Putamen (tissue), 1 donor: Measurements from ENCODE around the gene TMPRSS3.
A peak's percentile ranks its signal among the peaks of the same experiment; 100 is the strongest.
"Not testable (repeated sequence)": the region's sequence is repeated elsewhere in the genome, so short reads cannot be mapped to it uniquely, and the experiment has no call there.

ENCODE experiments used
- DNase-seq: peaks from one replicate; pipeline ENCODE4 v3.0.0-alpha.2; 2016; ENCODE audit warnings: low spot score

TMPRSS3 gene

DNA sequence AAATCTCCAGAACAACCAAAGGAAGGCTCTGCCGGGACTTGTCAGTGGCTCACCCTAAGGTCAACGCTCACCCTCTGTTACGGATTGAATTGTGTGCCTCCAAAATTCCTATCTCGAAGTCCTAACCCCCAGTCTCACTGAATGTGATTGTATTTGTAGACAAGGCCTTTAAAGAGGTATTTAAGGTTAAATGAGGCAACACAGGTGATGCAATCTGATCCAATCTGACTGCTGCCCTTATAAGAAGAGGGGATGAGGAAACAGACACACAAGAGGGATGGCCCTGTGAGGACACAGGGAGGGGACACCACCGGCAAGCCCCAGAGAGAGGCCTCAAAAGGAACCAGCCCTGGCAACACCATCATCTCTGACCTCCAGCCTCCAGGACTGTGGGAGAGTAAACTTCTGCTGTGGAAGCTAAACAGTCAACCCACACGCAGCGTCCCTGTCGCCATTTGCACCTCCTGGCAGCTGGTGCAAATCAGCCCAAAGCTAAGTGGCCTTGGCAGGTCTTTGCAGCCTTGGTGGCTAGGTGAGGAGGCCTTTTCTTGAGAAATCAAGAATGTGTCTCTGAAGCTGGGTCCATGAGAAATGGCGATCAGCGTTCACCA is 32.1 kb upstream of the TMPRSS3 start:
- DNase-seq = no peak

DNA sequence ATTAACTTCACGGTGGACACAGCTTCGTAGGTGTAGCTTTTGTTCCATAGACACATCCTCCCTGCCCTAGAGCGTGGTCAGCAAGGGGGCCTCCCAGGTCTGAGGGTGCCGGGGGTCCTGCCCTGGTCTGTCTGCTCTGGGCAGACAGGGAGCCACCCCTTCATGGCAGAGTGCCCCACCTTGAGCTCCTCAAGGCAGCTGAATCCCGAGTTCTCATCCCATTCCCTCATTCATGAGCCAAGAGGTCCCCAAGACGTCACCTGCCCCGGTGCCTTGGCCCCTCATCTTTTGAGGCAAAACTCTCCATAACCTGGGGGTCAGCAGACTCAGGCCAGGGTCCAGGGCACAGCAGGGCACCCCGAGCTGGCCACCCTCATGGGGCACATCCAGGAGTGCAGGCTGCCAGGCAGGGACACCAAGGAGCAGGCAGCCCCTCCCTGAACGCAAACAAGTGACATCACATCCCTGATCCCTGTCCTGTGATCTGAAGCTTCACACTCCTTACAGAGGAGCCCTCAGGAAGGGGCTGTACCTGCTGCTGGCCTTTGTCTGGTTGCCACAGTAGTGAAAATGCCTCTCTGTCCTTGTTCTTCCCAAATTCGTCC is 31.1 kb upstream of the TMPRSS3 start:
- no peak for DNase-seq

DNA sequence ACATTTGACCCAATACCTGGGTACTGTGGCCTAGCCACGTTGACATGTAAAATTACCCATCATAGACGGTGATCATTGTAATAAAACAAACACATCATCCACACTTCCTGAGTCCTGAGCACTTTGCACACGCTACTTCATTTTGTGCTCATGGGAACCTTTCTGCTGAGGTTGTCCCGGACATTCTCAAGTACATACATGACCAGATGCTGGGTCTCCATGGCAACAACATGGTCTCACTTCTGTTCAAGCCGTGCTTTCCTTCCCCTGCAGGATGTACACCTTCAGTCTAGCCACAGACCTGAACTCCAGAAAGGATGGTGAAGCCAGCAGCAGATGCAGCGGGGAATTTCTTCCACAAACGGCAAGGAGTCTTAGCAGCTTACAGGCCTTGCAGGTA is 30.6 kb upstream of the TMPRSS3 start:
- DNase-seq = no peak

DNA sequence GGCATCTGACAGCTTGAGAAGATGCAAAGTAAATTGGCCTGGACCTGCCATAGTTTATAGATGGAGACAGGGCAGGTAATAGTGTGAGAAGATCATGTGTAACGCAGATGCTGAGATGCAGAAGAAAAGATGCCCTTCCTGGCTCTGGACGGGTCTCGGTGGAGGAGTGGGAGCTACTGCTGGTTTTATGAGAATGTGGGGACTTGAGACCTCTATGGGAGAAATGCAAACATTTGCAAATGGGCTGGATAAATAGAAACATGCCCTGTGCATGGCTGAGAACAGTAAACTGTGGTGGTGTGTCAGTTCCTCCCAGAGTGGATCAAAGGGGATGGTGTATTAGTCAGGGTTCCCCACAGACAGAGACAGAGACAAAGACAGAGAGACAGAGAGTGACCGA is 29.7 kb upstream of the TMPRSS3 start:
- no peak for DNase-seq

DNA sequence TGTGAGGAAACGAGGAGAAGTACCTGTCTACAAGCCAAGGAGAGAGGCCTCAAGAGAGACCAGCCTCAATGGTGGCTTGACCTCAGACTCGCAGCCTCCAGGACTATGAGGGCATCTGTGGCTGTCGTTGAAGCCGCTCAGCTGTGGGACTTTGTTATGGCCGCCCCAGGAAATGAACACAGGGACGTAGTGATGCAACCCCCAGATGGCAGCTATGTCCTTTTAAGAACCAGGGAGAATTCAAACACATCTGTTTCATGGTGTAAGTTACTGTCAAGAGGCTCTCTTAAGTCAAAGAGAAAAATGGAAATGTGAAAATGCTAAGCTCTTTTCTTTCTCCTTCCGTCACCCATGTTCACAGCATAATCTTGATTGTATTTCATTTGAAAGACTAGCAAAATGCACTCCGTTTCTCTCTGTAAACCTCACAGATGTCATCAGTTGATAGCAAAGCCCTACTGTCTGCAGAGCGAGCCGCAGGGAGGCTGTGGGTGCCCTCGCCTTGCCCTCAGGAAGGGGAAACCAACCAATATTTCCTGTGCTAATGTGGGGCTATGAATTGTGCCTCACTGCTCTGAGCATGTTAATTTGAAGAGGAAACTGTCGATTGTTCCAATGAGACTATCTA is 29.2 kb upstream of the TMPRSS3 start:
- no peak for DNase-seq

DNA sequence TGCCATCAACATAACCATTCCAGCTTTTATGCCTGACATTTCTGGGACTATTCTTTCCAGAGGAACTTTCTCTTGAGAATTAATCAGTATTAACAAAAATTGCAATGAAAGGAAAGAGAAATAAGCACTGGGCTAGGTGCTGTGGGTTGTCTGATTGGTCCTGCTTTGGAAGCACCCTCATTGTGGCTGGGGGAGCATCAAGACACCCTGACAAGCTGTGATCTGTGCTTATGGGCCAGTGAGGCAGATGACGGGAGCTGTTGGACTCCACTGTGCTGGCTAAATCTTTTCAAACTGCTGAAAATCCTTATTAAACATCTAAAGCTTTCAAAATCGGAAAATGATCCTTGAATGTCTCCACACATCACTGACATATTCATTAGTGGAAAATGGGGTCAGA is 27.8 kb upstream of the TMPRSS3 start:
- no peak for DNase-seq

DNA sequence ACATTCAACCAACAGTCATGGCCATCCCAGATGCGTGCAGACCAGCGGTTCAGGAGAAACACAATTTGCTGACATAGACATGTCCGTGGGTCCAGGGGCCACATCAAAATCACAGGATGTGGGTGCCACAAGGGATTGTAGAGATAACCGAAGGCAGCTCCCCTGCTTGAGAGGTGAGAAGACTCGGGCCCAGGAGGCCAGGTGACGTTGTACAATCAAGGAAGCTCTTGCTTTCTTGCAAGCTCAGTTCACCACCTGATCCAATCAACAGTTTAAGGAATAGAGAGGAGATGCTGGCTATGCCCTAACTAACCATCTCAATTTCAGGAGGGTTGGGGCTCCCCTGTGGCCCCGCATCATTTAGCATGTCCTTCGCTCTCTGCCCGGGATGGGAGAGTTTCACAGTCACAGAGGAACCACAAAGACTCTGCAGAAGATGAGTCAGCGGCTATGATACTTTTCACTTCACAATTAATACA is 27.4 kb upstream of the TMPRSS3 start:
- no peak for DNase-seq

DNA sequence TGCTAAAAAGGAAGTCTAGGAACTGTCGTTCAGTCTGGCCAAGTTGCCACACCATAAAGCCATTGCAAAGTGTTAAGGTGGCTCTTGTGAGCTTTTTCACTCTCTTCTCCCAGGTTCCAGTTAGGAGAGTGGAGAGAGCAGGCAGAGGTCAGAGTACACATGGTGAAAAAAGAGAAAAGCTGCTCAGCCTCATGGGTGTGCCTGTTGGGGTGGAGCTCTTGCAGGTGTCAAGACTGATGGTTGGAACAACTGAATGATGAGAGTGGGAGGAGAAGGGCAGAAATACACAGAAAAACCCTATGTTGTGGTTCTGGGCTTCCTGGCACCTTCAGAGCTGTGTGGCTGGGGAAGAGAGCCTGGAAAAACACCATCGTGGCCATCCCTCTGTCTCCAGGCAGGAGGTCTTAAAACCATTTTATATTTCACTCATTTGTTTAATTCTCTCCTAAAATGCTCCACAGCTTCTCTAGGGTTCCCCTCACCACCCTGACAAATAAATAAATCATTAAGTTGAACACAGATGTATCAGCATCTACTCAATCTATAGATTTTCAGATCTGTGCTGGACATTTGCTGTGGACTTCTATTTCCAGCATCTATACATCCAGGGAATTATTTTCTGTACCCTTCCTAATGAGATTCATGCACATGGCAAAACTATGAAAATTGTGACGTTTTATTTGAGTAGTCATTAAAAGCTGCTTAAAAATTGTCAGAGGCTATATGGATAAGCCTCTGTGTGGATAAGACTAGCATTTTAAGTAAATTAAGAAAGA is 25.4 kb upstream of the TMPRSS3 start:
- DNase-seq = no peak

DNA sequence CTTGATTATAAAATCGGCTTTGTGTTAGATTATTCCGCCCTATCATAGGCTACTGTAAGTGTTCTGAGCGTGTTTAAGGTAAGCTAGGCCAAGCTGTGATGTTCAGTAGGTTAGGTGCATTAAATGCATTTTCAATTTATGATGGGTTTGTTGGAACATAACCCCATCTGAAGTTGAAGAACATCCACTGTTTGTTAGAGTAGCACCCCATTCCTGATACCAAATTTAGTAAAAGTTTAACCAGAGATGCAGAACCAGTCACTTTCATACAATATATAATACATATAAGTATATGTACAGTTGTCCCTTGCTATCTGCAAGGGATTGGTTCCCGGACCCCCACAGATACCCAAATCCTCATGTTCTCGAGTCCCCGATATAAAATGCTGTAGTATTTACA is 24.0 kb upstream of the TMPRSS3 start:
- DNase-seq = no peak

DNA sequence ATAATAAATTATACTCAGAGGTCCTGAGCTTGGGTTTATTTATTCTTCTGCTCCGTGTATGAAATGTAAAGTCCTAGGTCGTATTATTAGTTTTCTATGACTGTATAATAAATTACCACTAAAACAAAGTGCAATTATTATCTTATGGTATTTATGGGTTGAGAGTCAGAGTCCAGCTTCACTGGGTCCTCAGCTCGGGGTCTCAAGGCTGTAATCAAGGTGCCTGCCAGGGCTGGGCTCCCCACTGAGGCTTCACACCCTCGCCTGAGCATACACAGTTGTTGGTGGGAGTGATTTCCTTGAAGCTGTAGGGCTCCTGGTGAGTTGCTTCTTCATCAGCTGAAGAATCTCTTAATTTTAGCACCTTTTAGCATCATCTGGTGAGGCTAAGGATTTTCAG is 23.0 kb upstream of the TMPRSS3 start:
- DNase-seq = no peak

DNA sequence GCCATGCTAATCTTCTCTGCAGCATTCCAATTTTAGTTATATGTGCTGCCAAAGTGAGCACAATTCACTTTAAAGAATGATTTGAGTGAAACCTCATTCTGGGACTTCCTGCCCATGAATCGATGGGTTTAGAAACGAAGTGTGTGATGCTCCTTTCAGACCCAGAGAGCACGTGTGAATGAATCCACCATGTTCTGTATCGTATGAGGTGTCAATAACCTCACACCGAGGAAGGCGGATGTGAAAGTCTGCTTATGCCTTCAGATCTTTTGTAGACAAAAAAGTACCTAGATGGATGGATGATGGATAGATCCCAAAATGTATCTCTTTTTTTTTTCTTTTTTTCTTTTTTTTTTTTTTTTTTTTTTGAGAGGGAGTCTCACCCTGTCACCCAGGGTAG is 21.7 kb upstream of the TMPRSS3 start:
- no peak for DNase-seq

DNA sequence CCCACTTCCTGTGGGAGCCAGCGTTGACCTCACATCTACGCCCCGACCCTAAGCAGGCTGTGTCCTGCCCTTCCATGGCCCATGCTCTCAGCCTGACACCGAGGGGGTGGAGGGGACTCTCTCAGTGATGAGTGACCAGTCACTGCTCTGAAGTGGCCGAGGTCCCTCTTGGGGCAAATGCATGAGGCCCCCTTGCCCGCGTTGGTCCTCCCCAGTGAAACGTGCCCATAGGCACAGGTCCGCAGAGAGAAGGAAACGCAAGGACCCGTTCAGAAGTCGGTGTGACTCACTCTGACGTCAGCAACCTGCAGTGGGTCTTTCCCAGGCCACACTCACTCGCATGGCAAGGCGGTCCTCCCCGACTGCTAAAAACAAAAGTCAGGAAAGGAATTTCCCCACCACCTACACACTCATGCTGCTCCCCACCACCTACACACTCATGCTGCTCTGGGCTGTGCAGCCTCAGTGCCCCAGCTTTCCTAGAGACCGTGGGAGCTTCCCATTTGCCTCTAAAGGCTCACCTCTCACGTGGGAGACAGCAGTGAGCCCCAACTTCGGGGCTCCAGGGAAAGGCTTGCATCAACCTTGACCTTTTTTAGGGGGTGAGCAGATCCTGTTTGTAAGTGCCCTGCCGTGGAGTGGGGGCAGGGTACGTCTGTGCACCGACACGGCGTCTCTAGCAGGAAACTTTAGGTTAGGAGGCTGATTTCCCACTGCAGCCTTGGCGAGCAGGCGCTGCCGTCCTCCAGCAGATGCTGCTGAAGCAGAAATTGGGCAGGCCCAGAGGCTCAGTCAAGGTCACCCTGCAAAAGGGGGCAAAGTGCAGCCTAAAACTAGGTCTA is 19.3 kb upstream of the TMPRSS3 start:
- peak; percentile 39 for DNase-seq

DNA sequence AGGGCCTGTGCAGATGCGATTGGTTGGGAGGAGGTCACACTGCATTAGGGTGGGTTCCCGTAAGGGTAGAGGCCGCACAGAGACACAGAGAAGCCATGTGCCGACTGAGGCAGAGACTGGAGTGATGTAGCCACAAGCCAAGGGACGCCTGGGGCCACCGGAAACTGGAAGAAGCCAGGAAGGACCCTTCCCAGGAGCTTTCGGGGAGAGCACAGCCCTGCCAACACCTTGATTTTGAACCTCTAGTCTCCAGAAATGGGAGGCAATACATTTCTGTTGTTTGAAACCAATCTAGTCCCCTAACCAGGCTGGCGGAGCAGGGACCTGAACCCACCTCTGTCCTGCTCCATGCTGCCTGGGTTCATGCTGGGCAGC is 18.7 kb upstream of the TMPRSS3 start:
- no peak for DNase-seq

DNA sequence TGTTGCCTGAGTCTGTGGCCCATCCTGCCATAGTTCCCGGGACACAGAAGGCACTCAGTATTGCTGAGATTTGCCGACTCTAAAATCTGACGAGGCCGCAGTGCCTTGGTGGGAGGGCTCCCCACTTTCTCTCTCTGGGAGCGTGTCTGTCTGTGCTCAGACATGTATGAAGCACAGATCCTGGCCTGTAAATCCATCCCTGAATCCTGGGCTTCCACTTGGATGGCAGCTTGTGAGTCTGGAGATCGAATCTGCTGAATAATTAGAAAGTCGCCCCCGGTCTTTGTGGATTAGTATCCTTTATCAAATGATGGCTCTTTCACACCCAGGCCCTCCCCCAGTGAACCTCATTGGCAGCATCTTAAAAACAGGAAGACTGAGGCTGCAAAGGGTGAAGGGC is 18.2 kb upstream of the TMPRSS3 start:
- DNase-seq = no peak

DNA sequence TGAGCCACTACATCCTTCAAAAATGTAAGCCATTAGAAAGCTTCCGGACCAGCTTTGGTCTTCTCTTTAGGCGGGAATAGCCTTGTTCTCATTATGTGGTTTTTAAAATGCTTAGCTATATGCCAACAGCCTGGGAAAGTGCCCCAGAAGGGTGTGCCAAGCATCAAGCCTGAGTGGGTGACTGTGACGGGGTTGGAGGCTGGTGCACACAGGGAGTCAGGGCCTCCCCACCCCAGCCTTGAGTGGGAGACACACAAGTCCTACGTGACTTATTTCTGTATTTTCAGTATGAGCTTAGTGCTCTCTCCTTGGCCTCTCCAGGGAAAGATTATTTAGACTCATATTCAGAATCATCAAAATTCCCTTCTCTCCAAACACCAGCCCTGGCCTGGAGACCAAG is 17.6 kb upstream of the TMPRSS3 start:
- peak; percentile 34 for DNase-seq

DNA sequence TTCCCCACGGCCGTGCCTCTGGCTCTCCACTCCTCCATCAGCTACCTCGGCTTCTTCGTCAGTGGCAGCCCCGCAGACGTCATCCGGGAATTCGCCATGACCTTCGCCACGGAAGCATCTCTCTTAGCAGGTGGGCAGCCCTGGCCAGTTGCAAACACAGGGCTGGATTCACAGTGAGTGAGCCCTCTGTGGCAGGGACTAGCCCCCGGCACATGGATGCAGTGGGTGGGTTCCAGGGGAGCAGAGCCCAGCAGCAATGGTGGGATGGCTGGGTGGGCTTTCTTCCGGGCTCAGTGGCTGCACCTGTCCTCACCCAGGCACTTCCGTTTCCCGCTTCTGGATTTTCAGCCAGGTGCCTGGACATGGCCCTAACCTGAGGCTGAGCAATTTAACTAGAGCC is 17.2 kb upstream of the TMPRSS3 start:
- no peak for DNase-seq

DNA sequence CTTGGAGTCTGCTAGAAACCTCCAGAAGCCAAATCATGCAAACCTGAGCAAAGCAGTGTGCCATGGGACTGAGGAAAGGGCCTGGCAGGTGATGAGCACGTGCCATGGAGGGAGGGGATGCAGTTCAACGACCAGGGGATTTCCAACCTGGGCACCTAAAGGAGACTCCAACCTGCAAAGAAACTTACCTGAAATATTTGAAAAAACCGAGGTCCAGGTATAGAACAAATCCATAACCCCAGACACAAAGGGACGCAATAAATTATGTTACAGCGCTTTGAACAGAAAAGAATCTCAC is 16.7 kb upstream of the TMPRSS3 start:
- DNase-seq = no peak

DNA sequence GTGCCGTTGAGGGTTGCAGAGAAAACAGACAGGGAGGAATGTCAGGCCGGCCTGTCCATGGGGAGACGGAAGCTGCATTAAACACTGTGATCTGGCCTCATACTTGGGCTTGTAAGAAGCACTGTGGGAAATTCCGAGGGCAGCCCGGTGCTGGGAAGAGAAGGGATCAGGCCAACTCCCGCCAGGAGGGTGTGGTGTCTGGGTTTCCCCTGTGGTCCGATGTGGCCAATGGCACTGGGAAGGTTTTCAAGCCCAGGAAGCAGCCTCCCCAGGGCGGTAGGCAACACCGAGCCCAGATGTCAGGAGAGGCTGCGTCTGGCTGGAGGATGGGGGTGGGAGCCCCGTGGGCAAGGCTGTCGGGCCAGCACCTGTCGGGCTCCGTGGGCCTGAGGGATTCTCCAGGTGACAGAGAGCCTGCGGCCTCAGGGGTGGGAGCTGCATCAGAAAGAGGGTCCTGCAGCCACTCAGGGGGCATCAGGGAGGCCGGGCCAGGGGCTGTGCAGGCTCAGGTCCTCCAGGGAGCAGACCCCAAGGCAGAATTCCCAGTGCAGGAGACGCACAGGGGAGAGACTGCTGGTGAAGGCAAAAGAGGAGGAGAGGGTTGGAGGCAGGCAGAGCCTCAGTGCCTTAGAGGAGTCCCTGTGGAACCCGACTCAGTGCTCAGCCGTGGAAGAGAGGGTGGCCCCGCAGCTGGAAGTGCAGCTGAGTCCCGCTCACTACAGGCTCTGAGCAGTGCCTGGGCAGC is 16.2 kb upstream of the TMPRSS3 start:
- no peak for DNase-seq

DNA sequence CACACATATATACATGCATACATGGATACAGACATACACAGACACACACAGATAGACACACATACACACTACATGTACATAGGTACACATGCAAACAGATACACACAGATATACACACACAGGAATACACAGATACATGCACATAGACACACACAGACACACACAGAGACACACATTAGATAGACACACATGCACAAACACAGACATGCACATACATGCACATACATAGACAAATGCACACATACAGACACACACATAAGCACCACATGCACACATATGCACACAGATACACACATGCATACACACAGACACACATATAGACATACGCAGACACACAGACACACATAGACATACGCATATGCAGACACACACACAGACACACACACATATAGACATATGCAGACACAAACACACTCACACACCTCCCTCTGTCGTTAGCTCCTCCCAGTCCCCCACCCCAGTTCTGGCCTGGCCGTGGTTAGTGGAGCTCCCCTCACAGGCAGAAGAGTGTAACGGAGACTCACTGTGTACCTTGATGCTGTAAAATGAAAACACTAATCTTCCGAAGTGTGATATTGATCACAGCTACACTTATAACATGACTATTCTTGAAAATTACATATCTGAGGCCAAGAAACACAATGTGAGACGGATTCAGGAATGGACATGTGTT is 15.5 kb upstream of the TMPRSS3 start:
- DNase-seq = no peak

DNA sequence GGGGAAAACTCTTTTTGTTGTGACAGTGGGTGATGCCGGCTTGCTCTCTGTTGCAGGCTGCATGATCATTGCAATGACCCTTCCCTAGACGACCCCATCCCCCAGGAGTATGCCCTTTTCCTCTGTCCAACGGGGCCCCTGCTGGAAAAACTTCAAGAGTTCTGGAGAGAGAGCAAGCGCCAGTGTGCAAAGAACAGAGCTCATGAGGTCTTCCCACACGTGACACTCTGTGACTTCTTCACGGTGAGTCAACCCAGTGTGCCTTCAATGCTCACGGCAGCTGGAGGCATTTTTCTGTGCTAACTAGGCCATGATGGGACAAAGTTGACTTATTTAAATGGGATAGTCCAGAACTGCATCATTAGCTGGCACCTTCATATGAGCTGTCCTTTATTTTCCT is 13.5 kb upstream of the TMPRSS3 start:
- no peak for DNase-seq

DNA sequence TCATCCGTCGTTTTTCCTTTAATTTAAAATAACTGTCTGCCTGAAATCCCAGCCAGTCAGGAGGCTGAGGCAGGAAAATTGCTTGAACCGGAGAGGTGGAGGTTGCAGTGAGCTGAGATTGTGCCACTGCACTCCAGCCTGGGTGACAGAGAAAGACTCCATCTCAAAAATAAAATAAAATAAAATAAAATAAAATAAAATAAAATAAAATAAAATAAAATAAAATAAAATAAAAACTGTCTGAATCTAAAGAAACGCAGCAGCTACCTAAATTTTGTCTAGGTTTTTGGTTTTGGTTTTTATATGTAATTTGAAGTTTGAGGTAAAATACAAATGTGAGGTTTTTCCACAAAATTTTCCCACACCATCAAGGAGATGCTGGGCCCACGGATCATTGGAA is 12.9 kb upstream of the TMPRSS3 start:
- not testable (repeated sequence) for DNase-seq
